ENCODE measurements around the gene COL23A1. TPM values are rescaled to one million over a fixed set of nuclear protein-coding genes. Genes with fewer than 3 reads are reported as not detected.

The COL23A1 gene
- total and polyA plus RNA-seq, 2 of the 8 experiments (the other 6 are each of a cell fraction or from before 2014, with no cell fraction given): 3.1 to 4.7 TPM

DNA sequence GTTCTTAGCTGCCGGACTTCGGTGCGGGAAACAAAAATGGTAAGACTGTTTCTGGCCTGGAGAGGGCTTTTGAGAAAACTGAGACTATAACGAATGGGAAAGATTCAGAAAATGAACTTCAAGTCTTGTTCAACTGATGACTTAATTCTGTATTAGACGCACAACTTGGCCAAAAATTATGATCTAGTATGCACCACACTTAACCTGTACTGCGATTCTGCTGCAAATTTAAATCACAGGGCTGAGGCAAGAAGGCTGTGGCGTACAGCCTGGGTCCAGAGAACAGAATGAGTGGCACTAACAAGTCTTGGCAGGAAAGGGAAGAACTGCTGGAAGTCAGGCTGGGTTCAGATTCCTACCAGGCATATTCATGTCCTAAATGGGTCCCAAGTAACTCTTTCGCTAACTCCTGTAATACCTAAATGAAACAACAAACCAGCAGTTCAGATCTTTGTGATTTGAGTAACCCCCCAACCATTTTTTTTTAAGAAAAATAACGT is 781 bp upstream of the COL23A1 start (continued):
- TF ChIP-seq SP4 (IDR thresholded peaks at IDR 0.05; ENCODE audit: low read length) (no peak), YY1 (IDR thresholded peaks at IDR 0.05; ENCODE audit: low read depth, low read length) (no peak), BRCA1 (IDR thresholded peaks at IDR 0.05; ENCODE audit: low read depth, low read length) (no peak)

All from H1 (cell line).